Psoas muscle (tissue), 8 donors: ENCODE data around the gene ADGRD1. TPM values are rescaled to one million over a fixed set of nuclear protein-coding genes. Genes with fewer than 3 reads are reported as not detected.

Source experiments
- ATAC-seq, 4 donors: fragments of 200-7000 bp; cut with Tn5 transposase; one replicate each; pipeline ENCODE4 v1.9.1; 2020; ENCODE audit warnings: moderate library complexity in 3 of 4, mild to moderate bottlenecking in 2 of 4
- DNase-seq, 2 donors: peaks; one replicate each; pipeline ENCODE4 v3.0.0-alpha.2; 2020
- H3K27ac ChIP-seq: fragments of 200-600 bp; one replicate; pipeline ENCODE4 v1.8.0; 2022
- H3K27me3 ChIP-seq, 3 donors: fragments of 200-600 bp in 1 of 3; one replicate each; pipeline versions ENCODE4 v1.6.1 to v1.8.0; 2013 to 2022; ENCODE audit warnings: low read length in 2 of 3, mild to moderate bottlenecking in 2 of 3, moderate library complexity in 1 of 3; ENCODE audit not compliant: insufficient read depth in 3 of 3
- H3K36me3 ChIP-seq, 2 donors: fragments of 200-600 bp in 1 of 2; one replicate each; pipeline versions ENCODE4 v1.6.1 to v1.8.0; 2013 to 2022; ENCODE audit warnings: low read depth in 1 of 2, mild to moderate bottlenecking in 1 of 2, moderate library complexity in 1 of 2; ENCODE audit not compliant: insufficient read depth in 1 of 2
- H3K4me1 ChIP-seq: fragments of 200-600 bp; one replicate; pipeline ENCODE4 v1.8.0; 2022
- H3K4me3 ChIP-seq: fragments of 200-600 bp; one replicate; pipeline ENCODE4 v1.8.0; 2022; ENCODE audit warnings: mild to moderate bottlenecking
- H3K9me3 ChIP-seq: fragments of 200-600 bp; one replicate; pipeline ENCODE4 v1.8.0; 2022
- CTCF ChIP-seq: fragments of 200-600 bp; IDR thresholded peaks from one replicate; pipeline ENCODE4 v1.8.0; 2022; ENCODE audit warnings: antibody characterized with exemption
- WGBS, 3 donors: extraction: QIAGEN DNeasy Blood & Tissue Kit; methylation state at CpG; one replicate each; pipeline versions ENCODE4 v1.1.6 to v1.1.7; 2013; 5-methylcytosine and 5-hydroxymethylcytosine counted together
- intact Hi-C, 2 donors: fragments of 100-400 bp; cut with DNase I; formaldehyde crosslinking; loops; one replicate each; pipeline versions ENCODE4 v1.11.0 to v1.14.2; 2022
- polyA plus RNA-seq, 3 donors: library from polyadenylated mRNA; stranded (reverse); fragments of 200-250 nt; gene quantifications; one replicate each; pipeline ENCODE4 v1.2.3, GENCODE V29; 2013
- total RNA-seq, 4 donors: library from RNA; stranded (reverse); fragmentation: NEBNext Ultra II Directional in 2 of 4; extraction: Animal tissue kit (Norgen Biotek cat#: 25700) in 2 of 4; gene quantifications; one replicate each; pipeline versions ENCODE4 v1.2.1 to v1.2.4, GENCODE V29; 2021 to 2023
- donor health status: healthy with polysubstance abuse.
- donor health status: DM: no; HTN: no; CAD: no; lungs with moderate emphysema.
- donor health status: Bipolar disorder and iron deficiency.
- donor health status: healthy.
- donor health status: DM: yes; HTN: yes; CAD: no.
- donor health status: DM: no; HTN: no; CAD: no.
- donor health status: DM: no; HTN: no; CAD: no.
- donor health status: DM: yes; HTN: yes; CAD: no.

ADGRD1 gene
- total and polyA plus RNA-seq, 7 donors = 2.1 to 11.6 (median 3.6) TPM

GRCh38 chr12:131141514-131141913, 187.8 kb downstream of the ADGRD1 start:
- WGBS, 3 donors = 53 to 64% (median 61%) methylated on average over 8 of the region's 8 CpGs
- TF ChIP-seq CTCF = no peak
- no peaks in the 10 kb centered on the region for H3K36me3 ChIP-seq
- intact Hi-C loops = no loop called here
- H3K9me3 ChIP-seq = no peaks in the 10 kb centered on the region
- H3K4me3 ChIP-seq = no peak overlapping the region
- H3K27ac ChIP-seq = no peak overlapping the region
- no peaks in the 10 kb centered on the region for H3K4me1 ChIP-seq
- H3K27me3 ChIP-seq = no peaks in the 10 kb centered on the region
- no peak for DNase-seq
- no peak for ATAC-seq

DNA sequence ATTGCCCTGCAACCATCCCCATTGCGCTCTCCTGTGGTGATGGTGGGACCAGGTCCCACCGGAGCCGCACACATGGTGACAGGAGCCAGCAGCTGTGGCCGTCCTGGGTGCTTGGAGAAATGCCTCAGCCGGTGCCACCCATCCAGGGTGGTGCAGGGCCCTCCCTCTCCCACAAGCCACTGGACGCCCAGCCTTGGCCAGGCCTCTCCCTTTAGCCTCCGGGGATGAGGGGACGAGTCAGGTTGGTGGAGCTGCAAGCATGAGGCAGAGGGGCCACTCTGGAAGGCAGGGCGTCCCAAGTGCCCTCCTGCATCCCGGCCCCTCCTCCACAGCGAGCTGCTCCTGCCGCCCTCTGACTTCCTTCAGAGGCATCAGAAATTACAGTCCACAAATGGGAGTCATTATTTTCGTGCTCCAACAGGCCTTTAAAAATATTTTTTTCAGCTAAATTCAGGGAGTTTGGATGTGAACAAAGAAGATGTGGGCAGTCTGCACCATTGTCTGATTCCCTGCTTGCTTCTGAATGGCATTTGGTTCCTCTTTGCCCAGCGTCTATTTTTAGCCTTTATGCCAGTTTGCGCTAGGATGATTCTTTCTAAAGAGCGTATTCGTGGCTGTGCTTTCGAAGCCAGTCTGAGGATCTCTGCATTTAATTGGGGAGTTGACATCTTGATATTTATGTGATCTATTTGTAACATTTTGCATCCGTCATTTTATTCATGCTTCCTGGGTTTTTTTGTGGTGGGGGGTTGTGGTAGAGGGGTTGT, 189.4 kb downstream of the ADGRD1 start:
- no peak overlapping the region for H3K4me3 ChIP-seq
- H3K27ac ChIP-seq = no peak overlapping the region
- no peaks in the 10 kb centered on the region for H3K27me3 ChIP-seq
- WGBS, 3 donors = 45 to 62% (median 62%) methylated on average over 18 to 19 of the region's 19 CpGs
- no peaks in the 10 kb centered on the region for H3K9me3 ChIP-seq
- no peak for ATAC-seq
- no peaks in the 10 kb centered on the region for H3K4me1 ChIP-seq
- TF ChIP-seq CTCF = no peak
- H3K36me3 ChIP-seq = no peaks in the 10 kb centered on the region
- DNase-seq = no peak
- intact Hi-C loops = no loop called here

GRCh38 chr12:131146173-131146675, 192.5 kb downstream of the ADGRD1 start:
- Histone ChIP-seq H3K4me1 (no peaks in the 10 kb centered on the region), H3K36me3 (no peaks in the 10 kb centered on the region), H3K27ac (no peak overlapping the region), H3K4me3 (no peak overlapping the region), H3K9me3 (no peaks in the 10 kb centered on the region), H3K27me3 (no peaks in the 10 kb centered on the region)
- DNase-seq (no peak), ATAC-seq (no peak)
- WGBS, 3 donors = 82 to 87% (median 86%) methylated on average over 5 of the region's 5 CpGs
- intact Hi-C loops = no loop called here
- TF ChIP-seq CTCF = no peak

GRCh38 chr12:131147293-131147692, 193.6 kb downstream of the ADGRD1 start:
- no peak overlapping the region for H3K27ac ChIP-seq
- no peaks in the 10 kb centered on the region for H3K27me3 ChIP-seq
- H3K4me3 ChIP-seq = no peak overlapping the region
- no peak for TF ChIP-seq CTCF
- 90 to 96% (median 94%) methylated on average over 1 of the region's 1 CpG for WGBS, 3 donors
- ATAC-seq (no peak), DNase-seq (no peak)
- no peaks in the 10 kb centered on the region for H3K9me3 ChIP-seq
- no peaks in the 10 kb centered on the region for H3K4me1 ChIP-seq
- intact Hi-C loops = no loop called here
- H3K36me3 ChIP-seq = no peaks in the 10 kb centered on the region
